22Rv1 (cell line): Measurements from ENCODE around the gene NDRG4.

Source experiments
- H3K27ac ChIP-seq: fragments of 450-650 bp; 2 replicates; pipeline ENCODE4 v1.5.1; 2017
- ZFX ChIP-seq: fragments of 450-650 bp; IDR thresholded peaks from 2 replicates; pipeline ENCODE4 v1.6.1; 2017; ENCODE audit warnings: antibody characterized with exemption, borderline replicate concordance
- TF ChIP-seq, protein P1 (sequence below): fragments of 450-650 bp; IDR thresholded peaks from 2 replicates; pipeline ENCODE4 v1.5.1; 2017; ENCODE audit warnings: mild to moderate bottlenecking

Gene NDRG4

DNA sequence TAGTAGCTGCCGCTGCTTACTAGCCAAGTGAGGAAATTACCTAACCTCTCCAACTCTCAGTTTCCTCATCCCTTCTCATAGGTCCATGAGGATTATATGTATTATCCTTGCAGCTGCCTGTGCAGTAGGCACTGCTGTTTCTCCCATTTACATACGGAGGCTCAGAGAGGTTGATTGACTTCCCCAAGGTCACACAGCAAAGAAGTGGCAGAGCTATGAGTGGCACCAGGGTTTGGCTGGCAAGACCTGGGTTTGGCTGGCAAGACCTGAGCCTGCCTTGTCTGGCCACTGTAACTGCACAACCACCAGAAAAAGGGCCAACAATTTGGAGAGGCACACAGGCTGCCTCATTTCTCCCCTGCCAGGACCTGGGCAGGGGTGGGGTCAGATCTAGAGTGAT lies 2.5 kb upstream of the NDRG4 start:
- no peak for TF ChIP-seq ZFX
- TF ChIP-seq, protein P1, sequence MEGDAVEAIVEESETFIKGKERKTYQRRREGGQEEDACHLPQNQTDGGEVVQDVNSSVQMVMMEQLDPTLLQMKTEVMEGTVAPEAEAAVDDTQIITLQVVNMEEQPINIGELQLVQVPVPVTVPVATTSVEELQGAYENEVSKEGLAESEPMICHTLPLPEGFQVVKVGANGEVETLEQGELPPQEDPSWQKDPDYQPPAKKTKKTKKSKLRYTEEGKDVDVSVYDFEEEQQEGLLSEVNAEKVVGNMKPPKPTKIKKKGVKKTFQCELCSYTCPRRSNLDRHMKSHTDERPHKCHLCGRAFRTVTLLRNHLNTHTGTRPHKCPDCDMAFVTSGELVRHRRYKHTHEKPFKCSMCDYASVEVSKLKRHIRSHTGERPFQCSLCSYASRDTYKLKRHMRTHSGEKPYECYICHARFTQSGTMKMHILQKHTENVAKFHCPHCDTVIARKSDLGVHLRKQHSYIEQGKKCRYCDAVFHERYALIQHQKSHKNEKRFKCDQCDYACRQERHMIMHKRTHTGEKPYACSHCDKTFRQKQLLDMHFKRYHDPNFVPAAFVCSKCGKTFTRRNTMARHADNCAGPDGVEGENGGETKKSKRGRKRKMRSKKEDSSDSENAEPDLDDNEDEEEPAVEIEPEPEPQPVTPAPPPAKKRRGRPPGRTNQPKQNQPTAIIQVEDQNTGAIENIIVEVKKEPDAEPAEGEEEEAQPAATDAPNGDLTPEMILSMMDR, result no peak
- H3K27ac ChIP-seq, result no peak overlapping the region

DNA sequence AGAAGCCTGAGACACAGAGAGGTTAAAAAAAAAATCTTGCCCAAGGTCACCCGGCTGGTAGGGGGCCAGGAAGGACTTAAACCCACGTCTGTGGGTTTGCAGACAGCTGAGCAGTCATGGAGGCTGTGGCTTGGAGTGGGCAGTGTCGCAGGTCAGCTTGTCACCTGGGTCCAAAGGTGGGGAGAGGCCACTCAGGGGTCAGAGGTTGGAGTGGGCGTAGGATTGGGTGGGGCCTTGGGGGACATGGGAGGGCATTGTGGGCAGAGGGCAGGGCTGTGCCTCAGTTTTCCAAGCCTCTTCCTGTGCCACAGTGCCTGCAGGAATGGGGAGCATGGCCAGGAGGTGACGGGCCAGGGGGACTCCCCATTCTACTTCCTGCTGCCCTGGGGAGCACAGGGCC lies 2.0 kb upstream of the NDRG4 start:
- no peak overlapping the region for H3K27ac ChIP-seq
- TF ChIP-seq, protein P1, result no peak
- TF ChIP-seq ZFX, result no peak

DNA sequence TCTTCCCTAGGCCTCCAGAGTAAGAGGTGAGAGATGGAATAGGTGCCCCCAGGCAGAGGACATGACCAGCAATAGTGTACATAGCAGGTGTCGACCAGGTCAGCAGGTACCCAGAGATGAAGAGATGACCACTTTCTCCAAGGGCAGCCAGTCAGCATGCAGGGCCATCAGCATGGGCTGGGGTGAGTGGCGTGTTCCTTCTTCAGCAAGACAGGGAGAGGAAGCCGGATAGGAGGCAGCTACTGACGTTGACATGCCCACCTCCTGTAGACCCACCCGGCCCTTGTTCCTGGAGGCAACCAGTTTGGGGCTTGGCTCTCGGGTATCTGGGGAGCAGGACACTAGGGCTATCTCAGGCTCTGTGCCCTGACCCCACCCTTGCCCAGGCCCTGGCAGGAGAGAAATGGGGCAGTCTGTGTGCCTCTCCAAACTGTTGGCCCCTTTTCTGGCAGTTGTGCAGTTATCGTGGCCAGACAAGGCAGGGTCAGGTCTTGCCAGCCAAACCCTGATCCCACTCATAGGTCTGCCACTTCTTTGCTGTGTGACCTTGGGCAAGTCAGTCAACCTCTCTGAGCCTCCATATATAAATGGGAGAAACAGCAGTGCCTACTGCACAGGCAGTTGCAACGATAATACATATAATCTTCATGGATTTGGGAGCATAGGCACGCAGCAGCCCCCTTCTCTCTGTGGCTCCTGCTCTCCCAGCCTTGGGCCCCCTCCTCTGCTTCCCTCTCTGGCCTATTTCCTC lies 1.4 kb upstream of the NDRG4 start:
- TF ChIP-seq ZFX, result no peak
- TF ChIP-seq, protein P1, result no peak
- no peak overlapping the region for H3K27ac ChIP-seq

DNA sequence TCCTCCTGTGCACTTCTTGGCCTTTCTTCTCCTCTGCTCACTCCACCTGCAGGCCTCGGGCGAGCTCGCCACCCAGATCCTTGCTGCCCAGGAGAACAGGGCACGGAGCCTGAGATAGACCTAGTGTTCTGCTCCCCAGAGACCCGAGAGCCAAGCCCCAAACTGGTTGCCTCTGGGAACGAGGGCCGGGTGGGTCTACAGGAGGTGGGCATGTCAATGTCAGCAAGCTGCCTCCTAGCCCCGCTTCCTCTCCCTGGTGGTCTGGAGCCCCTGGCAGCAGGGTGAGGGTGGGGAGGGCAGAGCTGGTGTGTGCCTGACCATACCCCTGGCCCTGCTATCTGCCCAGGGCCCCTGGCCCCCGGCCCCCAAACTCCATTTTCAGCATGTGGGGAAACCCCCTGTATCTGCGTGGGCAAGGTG lies 841 bp upstream of the NDRG4 start:
- no peak overlapping the region for H3K27ac ChIP-seq
- TF ChIP-seq, protein P1, result no peak
- TF ChIP-seq ZFX, result no peak

DNA sequence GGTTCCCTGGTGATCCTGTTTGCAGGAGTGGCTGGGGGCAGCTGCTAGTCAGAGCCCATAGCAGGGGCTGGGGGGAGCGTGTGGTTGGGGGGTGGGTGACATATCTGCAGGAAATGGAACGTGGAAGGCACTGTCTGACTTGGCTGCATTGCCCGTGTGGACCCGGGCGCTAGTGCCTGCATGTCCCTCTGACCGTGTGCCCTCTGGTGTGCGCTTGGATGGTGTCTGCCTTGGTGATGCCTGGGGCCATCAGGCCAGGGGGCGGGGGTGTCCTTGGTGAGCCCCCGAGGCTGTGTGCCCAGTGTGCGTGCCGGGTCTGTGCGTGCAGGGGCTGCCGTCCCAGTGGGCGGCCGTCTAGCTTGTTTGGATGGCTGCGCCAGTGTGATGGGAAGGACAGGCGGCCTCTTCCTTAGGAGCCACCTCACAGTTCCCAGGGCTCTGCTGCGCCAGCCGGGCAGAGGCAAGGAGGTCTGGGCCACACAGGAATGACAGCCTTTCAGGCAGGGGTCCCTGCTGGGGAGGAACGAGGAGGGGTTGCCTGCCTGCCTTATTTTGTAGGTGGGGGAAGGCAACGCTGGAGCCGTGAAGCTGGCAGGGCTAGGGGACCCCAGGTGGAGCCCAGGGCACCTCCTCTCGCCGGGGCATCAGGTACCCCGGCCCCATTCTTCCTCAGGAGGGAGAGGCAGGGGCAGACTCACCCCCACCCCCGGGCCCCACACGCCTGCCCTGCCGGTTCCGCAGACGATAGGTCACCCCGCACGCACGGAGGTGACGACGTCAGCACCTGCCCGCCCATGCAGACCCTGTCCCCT lies 693 bp downstream of the NDRG4 start:
- peak overlapping the region; percentile 35; the same call in 1 of the 2 replicates for H3K27ac ChIP-seq
- no peak for TF ChIP-seq ZFX
- TF ChIP-seq, protein P1, result no peak

DNA sequence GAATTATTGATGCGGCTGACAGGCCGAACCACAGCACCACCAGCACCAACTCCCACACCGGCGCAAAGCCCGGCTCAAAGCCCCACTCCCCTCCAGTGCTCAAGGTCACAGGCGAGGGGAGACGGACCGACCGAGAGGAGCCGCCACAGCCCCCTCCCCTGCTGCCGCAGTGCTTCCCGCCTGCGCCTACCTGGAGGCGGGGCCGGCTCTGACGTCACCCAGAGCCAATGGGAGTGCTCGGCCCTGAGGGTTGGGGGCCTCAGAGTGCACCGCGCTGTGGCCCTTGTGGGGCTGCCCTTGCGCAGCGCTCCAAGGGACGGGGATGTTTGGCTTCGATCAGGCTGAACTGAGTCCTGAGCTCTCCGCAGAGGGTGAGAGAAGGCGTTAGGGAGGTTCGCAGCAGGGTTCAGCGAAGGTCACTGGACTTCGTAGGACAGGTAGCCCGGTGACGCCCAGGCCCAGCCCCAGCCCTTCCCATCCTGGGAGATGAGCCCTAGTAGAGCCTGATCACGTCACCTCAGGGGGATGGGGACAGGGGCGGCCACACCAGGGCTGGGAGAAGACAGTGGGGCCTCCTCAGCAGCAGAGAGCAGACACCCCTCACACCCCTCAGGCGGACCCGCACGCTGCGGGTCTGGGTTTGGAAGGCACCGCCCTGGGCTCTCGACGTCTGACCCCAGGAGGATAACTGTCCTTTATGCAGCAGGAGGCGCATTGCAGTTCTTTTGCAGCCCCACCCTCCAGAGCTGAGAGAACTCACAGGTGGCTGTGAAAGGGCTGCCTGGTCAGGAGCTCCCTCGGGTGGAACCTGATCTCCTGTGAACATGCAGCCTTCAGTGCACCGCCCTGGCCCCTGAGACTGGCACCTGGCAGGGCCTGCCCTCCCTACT lies 1.5 kb downstream of the NDRG4 start:
- TF ChIP-seq, protein P1, result no peak
- TF ChIP-seq ZFX, result no peak

More for the DNA sequence above, 1.5 kb downstream of the NDRG4 start:
- H3K27ac ChIP-seq, result 0 out of 2 replicates have a peak overlapping the region, but pooled peaks have one; percentile 35
